ENCODE data around the gene SMIM22.

SMIM22 gene

GRCh38 chr16:4795181-4795827, at the start of gene SMIM22:
Gene SMIM22, plus strand, starts transcription at chr16:4795369. Its CDS starts 366 bp downstream, at chr16:4795735.
- no peak for DNase-seq (ENCODE audit: low spot score)

DNA sequence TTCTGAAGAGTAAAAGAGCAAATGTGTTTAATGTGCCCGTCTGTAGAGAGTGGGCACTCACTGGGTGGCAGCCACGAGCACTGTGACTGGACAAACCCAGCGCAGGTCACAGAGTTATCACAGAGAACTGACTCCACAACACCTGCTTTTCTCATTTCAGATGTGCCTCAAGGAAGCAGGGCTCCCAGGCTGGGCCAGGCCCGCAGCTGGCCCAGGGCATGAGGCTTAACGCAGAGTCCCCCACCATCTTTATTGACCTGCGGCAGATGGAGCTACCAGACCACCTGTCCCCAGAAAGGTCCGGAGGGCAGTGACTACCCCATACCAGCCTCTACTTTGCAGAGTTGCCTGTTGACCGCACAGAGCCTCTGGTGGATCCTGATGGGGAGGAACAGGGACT, 49.0 kb upstream of the SMIM22 start:
- DNase-seq (ENCODE audit: low spot score) = no peak

- no peak for DNase-seq (ENCODE audit: low spot score)
These were observed 48.1 kb upstream of the SMIM22 start for GRCh38 chr16:4746991-4747574.

- no peak for DNase-seq (ENCODE audit: low spot score)
These were observed 47.1 kb upstream of the SMIM22 start for GRCh38 chr16:4747906-4748681.

DNA sequence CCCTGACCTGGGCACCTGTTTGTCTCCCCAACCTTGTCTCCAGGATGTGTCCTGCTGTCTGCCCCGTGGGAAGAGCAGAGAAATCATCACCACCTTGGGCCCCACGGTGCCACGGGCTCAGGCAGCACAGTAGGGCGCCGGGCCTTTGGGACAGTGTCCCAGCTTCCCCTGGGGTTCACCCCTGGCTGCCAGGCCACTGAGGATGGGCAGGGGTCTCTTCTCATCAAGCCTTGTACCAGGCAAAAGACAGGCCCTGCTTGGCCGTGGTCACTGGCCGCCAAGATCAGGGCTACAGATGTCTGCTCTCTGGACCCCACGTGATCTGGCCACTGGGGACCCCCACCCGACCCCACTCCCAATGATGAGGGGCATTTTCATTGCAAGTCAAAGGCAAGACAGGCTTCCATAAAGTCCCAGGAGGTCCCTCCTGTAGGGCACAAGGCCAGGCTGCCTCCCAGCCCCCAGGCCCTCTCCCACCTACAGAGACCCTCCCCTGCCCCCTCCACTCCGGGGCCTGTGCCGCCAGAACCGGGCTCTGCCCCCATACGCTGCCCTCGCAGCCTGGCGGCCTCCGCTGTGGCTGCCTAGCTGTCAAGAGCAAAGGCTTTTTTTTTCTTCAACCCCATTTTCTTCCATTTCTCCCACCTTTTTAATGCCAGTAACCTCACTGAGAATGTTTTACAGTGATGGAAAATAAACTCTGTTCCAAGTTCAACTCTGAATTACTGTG, 46.3 kb upstream of the SMIM22 start:
- no peak for DNase-seq (ENCODE audit: low spot score)

DNA sequence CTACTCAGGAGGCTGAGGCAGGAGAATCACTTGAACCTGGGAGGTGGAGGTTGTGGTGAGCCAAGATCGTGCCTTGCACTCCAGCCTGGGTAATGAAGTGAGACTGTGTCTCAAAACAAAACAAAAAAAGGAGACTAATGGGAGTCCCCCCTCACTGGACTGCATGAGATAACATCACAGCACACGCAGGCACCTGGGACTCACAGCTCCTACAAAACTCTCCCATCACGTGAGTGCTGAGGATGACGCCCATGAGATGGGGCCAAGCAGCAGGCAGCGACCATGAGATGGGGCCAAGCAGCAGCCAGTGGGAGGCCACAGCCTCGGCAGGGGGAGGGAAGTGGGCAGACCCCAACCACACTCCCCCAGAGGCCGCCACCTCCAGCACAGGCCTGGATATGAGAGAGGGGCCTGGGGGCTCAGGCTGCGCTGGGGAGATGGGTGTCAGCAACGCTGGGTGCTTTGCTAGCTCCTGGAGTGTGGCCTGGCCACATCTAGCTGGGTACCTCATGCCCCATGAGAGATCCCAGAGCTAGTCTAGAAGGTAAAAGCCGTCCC, 45.4 kb upstream of the SMIM22 start:
- no peak for DNase-seq (ENCODE audit: low spot score)

GRCh38 chr16:4750896-4751295, 44.3 kb upstream of the SMIM22 start:
- no peak for DNase-seq (ENCODE audit: low spot score)

GRCh38 chr16:4752351-4753100, 42.6 kb upstream of the SMIM22 start:
- DNase-seq (ENCODE audit: low spot score) = no peak

DNA sequence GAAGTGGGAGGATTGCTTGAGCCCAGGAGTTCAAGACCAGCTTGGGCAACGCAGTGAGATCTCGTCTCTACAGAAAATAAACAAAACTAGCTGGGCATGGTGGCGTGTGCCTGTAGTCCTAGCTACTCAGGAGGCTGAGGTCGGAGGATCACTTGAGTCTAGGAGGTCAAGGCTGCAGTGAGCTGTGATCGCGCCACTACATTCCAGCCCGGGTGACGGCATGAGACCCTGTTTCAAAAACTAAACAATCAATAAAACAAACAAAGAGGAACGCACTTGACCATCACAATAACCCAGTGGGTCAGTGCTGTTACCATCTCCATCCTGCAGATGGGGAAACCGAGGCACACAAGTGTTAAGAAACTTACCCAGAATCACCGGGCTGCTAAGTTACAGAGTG, 41.9 kb upstream of the SMIM22 start:
- DNase-seq (ENCODE audit: low spot score) = no peak

- no peak for DNase-seq (ENCODE audit: low spot score)
These were observed 40.3 kb upstream of the SMIM22 start for GRCh38 chr16:4754865-4755264.

DNA sequence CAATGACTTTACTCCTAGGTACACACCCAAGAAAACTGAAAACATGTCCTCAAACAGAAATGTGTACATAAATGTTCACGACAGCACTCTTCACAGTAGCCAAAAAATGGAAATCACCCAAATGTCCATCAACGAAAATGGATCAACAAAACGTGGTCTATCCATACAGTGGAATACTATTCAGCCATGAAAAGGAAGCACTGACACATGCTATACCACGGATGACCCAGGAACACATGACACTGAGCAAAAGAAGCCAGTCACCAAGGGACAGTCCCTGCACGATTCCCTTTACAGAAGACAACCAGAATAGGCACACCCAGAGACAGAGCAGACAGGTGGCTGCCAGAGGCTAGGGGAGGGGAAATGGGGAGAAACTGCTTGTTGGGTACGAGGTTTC, 39.5 kb upstream of the SMIM22 start:
- no peak for DNase-seq (ENCODE audit: low spot score)

DNA sequence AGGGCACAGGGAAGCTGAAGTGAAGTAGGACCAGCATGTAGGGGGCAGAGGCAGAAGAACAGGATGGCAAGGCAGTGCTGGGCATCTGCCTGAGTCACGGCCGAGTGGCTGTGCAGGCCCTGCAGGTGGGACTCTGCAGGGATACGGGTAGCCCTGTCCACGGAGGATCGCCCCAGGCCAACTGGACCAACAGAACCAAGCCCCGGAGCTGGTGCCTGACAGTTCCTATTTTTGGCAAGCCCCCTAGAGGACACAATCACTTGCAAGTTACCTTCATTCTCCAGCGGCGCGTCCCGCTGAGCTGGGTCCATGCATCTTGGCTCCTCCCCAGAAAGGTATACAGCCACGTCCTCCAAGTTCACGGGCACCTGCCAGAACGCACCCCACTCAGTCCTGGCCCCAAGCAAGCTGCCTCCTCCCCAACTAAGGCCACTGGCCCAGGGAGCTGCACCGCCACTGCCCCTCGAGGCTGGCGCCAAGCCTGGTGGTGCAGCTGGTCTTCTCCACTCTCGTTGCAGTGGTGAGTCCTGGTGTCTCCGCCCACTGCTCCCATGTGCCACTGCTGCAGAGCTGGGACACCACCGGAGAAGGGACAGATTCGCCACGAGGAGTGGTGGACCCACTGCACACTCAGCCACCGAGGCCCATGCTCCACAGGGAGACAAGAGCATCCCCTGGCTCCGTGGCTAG, 34.8 kb upstream of the SMIM22 start:
- no peak for DNase-seq (ENCODE audit: low spot score)

DNA sequence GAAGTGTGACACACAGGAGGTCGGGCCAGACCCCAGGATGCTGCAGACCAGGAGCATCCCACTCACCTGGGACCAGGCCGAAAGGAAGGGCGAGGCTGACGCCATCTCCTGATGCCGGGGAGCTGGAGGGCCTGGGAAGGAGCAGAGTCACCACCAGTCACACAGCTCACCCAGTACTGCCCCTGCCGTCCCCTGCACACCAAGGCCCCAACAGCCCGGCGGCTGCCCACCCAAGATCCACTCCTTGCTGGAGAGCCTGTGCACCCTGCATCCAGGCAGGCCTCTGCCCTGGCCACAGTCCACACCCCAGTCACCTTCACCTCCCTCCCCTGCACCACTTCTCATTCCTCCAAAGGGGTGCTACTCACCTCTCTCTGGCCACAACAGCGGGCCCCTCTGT, 33.0 kb upstream of the SMIM22 start:
- DNase-seq (ENCODE audit: low spot score) = no peak

- DNase-seq (ENCODE audit: low spot score) = no peak
These were observed 31.4 kb upstream of the SMIM22 start for GRCh38 chr16:4763791-4764190.

DNA sequence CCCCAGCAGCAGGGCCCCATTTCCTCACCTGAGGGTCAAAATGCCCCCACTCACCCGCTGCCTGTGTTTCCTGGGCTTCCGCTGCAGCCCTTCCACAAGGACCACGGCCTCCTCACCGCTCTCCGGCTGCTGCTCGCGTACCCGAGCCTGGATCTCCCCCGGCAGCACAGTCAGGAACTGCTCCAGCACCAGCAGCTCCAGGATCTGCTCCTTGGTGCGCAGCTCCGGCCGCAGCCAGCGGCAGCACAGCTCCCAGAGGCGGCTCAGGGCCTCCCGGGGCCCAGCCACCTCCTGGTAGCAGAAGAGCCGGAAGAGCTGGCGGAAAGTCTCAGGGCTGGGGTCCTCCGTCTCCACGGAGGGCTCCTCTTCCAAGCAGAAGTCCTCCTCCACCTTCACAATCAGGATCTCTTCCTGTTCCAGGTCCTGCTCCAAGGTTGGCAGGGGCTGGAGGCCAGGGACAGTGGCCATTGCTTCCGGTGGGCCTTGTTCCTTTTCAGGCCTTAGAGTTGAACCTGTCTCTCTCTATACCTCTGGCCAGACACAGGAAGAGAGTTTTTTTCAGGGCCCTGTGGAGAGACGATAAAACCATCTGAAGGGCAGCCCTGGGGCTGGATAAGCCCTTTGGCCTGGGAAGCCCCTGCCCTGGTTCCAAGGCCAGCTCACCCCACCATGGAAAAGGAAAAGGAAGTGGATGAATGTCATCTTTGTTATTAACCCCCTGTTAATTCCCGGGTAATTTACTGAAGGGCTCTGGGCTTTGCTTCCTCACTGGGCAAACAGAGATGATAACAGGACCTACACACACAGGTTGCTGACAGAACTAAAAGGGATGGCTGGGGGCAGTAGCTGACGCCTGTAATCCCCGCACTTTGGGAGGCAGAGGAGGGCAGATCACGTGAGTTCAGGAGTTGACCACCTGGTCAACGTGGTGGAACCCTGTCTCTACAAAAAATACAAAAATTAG, 29.4 kb upstream of the SMIM22 start:
- no peak for DNase-seq (ENCODE audit: low spot score)

- peak; percentile 98 for DNase-seq (ENCODE audit: low spot score)
These were observed 28.1 kb upstream of the SMIM22 start, which contains the start of gene ZNF500 for GRCh38 chr16:4766875-4767628. Gene ZNF500, minus strand, starts transcription at chr16:4767162. Its CDS starts 1,184 bp downstream, at chr16:4765978.

GRCh38 chr16:4767872-4768548, 27.2 kb upstream of the SMIM22 start:
- DNase-seq (ENCODE audit: low spot score) = no peak

DNA sequence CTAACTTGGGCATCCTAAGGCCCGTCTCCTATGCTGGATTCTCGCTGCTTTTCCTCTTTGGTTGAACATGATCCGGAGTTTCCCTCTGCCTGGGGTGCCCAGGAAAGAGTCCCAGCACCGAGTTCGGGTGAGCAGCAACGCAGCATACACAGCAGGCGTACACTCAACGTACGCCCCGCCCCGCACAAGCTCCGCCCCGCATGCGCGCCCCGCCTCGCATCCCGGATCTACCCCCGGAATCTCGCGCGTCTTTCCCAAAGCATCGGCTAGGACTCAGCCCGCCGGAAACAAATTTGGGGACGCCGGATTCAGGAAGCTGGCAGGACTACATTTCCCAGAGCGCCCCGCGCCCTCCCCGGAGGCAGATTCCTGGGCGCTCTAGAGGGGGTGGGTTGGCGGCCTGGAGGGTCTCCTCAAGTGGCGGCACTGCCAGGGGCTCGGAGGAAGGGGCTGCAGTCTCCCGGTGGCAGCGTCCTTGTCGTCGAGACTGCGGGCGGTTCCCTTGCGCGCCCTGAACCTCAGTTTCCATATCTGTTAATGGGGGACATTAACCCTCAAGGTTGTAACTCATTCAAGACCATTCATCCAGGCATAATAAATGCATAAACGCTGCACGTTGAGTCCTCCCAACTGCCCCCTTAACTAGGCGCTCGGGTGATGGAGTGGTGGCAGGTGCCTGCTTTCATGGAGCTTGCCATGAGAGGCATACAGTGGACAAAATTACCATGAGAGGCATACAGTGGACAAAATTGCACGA, 26.4 kb upstream of the SMIM22 start:
- peak; percentile 93 for DNase-seq (ENCODE audit: low spot score)
